ENCODE measurements around the gene TOPAZ1.

Gene TOPAZ1

DNA sequence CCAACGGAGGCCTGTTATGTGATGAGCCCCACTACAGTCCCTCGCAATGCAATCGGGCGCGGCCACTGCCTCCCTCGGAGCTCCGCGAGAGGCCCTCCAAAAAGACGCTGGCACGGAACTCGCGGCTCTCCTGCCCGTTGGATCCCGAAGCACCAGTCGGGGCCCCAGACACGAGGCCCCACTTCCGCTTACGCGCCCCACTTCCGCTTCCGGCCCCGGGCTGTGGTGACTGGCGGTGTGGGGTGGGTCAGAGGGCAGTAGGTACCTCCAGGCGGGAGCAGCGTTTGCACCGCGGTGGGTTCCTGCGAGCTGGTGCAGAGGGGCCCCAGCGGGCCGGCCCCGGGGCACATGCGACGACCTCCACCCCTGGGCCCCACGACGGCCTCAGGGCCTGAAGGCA, at the start of gene TOPAZ1:
TSS of gene TOPAZ1 (plus strand) at position 181 of the 400 bp plus-strand sequence. CDS start at position 349, 168 bp downstream.
- DNase-seq = no peak

DNA sequence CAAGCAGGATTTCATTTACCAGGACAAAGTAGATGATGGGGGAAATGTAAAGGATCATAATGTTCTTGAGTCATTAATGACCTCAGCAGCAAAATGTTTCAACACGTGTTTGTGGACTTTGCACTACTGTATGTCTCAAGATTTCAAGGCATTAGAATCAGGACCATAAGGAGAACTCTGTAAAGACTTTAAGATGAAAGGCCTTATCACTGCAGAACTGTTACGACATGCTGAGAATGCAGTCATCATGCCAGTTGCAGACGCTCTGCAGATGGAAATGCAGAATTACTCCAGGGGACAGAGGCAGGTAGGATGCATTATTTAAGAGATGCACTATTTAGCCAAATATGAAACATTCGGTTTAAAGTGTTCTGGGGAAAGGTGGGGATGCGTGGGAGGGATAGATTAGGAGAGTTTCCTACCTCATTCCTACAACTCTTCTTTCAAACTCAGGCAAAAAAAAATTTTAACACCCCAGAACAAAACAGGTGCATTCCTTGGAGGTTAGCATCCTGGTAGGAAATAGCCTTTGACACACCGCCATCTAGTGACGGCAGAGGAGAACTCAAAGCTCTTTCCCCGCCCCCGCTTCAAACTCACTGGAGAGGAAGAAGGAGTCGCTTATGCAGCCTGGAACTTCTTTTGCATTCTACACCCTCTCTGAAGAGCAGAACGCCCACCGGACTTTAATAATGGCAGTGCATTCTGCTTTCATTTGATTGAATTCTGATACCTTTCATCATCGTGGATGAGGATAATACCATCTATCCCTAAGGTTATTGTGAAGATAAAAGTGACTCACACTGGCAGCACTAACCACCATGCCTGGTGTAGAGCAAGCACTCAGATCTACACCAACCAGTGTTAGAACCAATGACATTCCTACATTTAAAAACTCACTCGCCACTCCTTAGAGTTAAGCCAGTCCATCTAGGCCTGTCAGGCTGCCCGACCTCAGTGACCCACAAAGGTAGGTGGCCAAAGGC, 43.1 kb upstream of the TOPAZ1 start:
- DNase-seq = peak; percentile 76

- no peak for DNase-seq
Measured at GRCh38 chr3:44206261-44206660, 35.4 kb upstream of the TOPAZ1 start.

GRCh38 chr3:44206862-44207652, 34.6 kb upstream of the TOPAZ1 start:
- no peak for DNase-seq

GRCh38 chr3:44208086-44208485, 33.6 kb upstream of the TOPAZ1 start:
- no peak for DNase-seq

- no peak for DNase-seq
Measured at GRCh38 chr3:44208568-44208967, 33.1 kb upstream of the TOPAZ1 start.

DNA sequence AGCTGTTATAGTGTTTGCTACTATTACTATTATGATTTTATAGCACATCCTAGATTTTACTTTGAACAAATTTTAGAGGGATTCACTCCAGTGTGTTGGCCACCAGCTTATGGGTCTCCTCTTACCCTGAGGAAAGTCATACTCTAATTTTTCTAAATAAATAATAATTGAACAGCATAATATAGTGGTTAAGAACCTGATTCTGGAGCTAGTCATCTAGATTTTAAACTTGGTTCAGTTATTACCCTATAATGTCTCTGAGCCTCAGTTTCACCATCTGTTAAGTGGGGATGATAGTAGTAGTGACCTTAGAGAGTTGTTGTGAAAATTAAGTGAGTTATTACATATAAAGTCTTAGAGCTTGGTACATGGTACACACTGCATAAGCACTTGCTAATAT, 30.7 kb upstream of the TOPAZ1 start:
- no peak for DNase-seq

- no peak for DNase-seq
Measured at GRCh38 chr3:44222337-44222736, 19.3 kb upstream of the TOPAZ1 start.

GRCh38 chr3:44223299-44223698, 18.4 kb upstream of the TOPAZ1 start:
- DNase-seq = no peak

- DNase-seq = no peak
Measured at GRCh38 chr3:44224131-44224530, 17.6 kb upstream of the TOPAZ1 start.

- no peak for DNase-seq
Measured at GRCh38 chr3:44226573-44226972, 15.1 kb upstream of the TOPAZ1 start.

DNA sequence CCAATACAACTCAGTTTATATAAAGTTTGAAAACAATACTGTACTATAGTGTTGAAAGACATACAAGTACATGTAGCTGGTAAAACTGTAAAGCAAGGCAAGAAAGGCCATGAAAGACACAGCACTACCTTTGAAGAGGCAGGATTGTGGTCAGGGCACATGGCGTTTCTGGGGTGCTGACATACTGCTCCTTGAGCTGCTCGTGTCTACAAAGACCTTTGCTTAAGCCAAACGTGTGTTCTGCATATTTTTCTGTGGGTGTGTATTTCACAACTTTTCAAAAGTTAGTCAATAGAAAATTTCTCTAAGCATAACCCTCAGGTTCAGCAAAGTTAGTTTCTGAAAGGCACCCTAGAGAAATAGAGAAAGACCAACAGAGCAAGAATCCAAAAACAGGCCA, 14.1 kb upstream of the TOPAZ1 start:
- DNase-seq = no peak

GRCh38 chr3:44228900-44229299, 12.8 kb upstream of the TOPAZ1 start:
- no peak for DNase-seq

GRCh38 chr3:44232407-44232806, 9.3 kb upstream of the TOPAZ1 start:
- no peak for DNase-seq

- DNase-seq = no peak
Measured at GRCh38 chr3:44234648-44235268, 6.9 kb upstream of the TOPAZ1 start.

- peak; percentile 71 for DNase-seq
Measured at GRCh38 chr3:44235604-44236484, 5.8 kb upstream of the TOPAZ1 start.

DNA sequence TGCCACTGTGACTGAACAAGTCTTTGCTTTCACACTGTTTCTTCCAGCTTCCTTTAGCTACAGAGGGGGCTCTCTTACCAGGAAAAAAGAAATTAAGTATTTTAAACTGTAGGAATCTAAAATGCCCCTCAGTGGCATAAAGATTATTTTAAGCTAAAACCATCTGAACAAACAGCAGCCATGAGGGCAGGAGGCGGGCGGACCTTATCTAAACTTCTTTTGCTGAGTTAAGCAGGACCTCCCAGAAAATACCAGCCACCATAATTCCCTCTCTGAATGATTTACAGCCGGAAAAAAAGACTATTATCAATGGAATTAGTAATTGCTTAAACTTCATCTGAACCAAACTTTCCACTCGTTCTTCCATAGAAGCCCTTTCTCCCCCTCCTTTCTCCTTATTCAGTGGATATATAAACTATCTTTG, 5.2 kb upstream of the TOPAZ1 start:
- DNase-seq = no peak

- no peak for DNase-seq
Measured at GRCh38 chr3:44237161-44237560, 4.5 kb upstream of the TOPAZ1 start.

- no peak for DNase-seq
Measured at GRCh38 chr3:44237665-44238064, 4.0 kb upstream of the TOPAZ1 start.

GRCh38 chr3:44238889-44239288, 2.8 kb upstream of the TOPAZ1 start:
- no peak for DNase-seq

- DNase-seq = no peak
Measured at GRCh38 chr3:44240061-44240460, 1.6 kb upstream of the TOPAZ1 start.

DNA sequence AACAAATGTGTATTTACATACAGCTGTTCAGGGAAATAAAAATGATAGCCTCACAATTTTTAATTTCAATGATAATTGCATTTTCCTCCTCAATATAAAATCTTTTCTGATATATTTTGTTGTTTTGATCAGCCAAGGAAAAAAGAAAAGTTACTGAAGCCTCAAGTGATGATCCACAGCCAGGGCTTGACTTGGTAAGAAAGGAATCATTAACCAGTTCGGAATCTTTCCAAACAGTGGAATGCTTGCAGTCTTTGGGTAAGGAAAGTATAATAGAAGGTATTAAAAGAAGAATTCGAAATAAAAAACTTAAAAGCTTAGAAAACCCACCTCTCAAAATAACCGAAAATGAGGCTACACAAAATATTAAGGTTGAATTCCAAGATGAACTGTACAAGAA, 1.0 kb downstream of the TOPAZ1 start:
- DNase-seq = no peak

Measured in amniotic stem cell (primary cell).